Measurements from ENCODE around the gene SPECC1.

DNA sequence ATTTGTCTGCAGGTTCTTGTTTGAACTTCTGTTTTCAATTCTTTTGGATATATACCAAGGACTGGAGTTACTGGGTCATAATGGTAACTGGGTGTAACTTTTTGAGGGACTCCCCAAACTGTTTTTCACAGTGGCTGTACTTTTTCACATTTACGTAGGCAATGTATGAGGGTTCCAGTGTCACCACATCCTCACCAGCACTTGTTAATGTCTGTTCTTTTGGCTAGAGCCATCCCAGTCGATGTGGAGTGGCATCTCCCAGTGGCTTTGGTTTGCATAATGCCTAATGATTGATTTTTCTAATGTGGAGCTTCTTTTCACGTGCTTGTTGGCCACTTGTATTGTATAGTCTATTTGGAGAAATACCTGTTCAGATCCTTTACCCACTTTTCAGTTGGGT, 59.3 kb downstream of the SPECC1 start:
- no peak for TF ChIP-seq SRF (IDR thresholded peaks at IDR 0.05; ENCODE audit: low read depth)
- TF ChIP-seq, protein P1, sequence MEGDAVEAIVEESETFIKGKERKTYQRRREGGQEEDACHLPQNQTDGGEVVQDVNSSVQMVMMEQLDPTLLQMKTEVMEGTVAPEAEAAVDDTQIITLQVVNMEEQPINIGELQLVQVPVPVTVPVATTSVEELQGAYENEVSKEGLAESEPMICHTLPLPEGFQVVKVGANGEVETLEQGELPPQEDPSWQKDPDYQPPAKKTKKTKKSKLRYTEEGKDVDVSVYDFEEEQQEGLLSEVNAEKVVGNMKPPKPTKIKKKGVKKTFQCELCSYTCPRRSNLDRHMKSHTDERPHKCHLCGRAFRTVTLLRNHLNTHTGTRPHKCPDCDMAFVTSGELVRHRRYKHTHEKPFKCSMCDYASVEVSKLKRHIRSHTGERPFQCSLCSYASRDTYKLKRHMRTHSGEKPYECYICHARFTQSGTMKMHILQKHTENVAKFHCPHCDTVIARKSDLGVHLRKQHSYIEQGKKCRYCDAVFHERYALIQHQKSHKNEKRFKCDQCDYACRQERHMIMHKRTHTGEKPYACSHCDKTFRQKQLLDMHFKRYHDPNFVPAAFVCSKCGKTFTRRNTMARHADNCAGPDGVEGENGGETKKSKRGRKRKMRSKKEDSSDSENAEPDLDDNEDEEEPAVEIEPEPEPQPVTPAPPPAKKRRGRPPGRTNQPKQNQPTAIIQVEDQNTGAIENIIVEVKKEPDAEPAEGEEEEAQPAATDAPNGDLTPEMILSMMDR (IDR thresholded peaks at IDR 0.05 in 2 of 3, conservative IDR thresholded peaks at IDR 0.05 in 1 of 3; ENCODE audit: borderline replicate concordance in 1 of 3, insufficient read depth in 1 of 3, low read depth in 2 of 3, low read length in 2 of 3) = no peak

Measured in HCT116 (cell line).